NB4 (cell line): ENCODE data around the gene FPR1.

Source experiments
- DNase-seq: peaks from one replicate; pipeline ENCODE4 v3.0.0; 2010; ENCODE audit warnings: low read depth
- H3K4me3 ChIP-seq: one replicate; pipeline ENCODE4 v1.5.1; 2011; ENCODE audit warnings: mild to moderate bottlenecking, low read depth, low read length, moderate library complexity
- MYC ChIP-seq: IDR thresholded peaks from 2 replicates; pipeline ENCODE4 v1.6.1; 2011; ENCODE audit warnings: low read depth, low read length
- POLR2A ChIP-seq: IDR thresholded peaks from 2 replicates; pipeline ENCODE4 v1.6.1; 2011; ENCODE audit warnings: mild to moderate bottlenecking; ENCODE audit not compliant: insufficient read length; ENCODE audit errors: extremely low read depth
- TF ChIP-seq, protein P1 (sequence below): IDR thresholded peaks from 2 replicates; pipeline ENCODE4 v1.6.1; 2011; ENCODE audit warnings: low read depth, low read length
- TF ChIP-seq, protein P2 (sequence below): IDR thresholded peaks from one replicate; pipeline ENCODE4 v1.5.1; 2012; ENCODE audit warnings: low read depth, low read length

Gene FPR1

DNA sequence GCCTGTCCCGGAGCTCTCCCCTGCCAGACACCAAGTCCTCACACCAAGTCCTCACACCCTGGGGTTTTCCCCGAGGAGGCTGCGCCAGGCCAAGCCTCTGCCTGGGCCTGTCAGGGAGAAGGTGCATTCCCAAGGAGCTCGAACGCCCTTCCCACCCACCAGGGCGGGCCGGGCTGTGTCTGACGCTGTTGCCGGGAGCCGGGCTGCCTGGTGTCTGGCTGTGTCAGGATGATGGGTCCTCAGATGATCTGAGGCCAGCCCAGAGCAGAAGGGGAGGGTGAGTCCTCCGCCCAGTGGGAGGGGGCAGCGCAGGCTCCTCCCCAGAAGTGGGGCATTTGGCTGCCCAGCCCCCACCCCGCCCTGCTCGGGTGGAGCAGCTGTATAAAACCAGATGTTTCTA lies 25.6 kb downstream of the FPR1 start:
- DNase-seq, result no peak
- no peak overlapping the region for H3K4me3 ChIP-seq
- TF ChIP-seq, protein P1, sequence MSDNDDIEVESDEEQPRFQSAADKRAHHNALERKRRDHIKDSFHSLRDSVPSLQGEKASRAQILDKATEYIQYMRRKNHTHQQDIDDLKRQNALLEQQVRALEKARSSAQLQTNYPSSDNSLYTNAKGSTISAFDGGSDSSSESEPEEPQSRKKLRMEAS, result no peak
- TF ChIP-seq MYC (no peak), POLR2A (no peak)
- TF ChIP-seq, protein P2, sequence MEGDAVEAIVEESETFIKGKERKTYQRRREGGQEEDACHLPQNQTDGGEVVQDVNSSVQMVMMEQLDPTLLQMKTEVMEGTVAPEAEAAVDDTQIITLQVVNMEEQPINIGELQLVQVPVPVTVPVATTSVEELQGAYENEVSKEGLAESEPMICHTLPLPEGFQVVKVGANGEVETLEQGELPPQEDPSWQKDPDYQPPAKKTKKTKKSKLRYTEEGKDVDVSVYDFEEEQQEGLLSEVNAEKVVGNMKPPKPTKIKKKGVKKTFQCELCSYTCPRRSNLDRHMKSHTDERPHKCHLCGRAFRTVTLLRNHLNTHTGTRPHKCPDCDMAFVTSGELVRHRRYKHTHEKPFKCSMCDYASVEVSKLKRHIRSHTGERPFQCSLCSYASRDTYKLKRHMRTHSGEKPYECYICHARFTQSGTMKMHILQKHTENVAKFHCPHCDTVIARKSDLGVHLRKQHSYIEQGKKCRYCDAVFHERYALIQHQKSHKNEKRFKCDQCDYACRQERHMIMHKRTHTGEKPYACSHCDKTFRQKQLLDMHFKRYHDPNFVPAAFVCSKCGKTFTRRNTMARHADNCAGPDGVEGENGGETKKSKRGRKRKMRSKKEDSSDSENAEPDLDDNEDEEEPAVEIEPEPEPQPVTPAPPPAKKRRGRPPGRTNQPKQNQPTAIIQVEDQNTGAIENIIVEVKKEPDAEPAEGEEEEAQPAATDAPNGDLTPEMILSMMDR, result no peak

DNA sequence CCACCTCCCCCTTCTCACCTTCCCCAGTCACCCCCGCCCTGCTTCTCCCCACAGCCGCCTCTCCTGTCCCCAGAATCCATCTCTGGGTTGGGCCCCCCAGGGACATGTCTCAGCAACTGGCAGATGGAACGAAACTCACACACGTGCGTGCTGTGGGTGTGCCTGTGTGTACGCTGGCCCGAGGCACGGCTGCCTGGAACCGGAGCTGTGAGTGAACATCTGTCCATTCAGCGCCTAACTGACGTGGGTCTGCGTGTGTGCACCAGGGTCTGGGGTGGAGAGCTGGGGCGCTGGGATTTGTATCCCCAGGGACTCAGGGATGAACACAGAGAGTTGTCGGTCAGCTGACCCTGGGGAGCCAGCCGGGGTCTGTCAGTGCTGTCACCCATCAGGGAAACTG lies 27.1 kb downstream of the FPR1 start:
- no peak overlapping the region for H3K4me3 ChIP-seq
- no peak for TF ChIP-seq POLR2A
- TF ChIP-seq MYC, result no peak
- TF ChIP-seq, protein P1, result no peak
- TF ChIP-seq, protein P2, result no peak
- no peak for DNase-seq

DNA sequence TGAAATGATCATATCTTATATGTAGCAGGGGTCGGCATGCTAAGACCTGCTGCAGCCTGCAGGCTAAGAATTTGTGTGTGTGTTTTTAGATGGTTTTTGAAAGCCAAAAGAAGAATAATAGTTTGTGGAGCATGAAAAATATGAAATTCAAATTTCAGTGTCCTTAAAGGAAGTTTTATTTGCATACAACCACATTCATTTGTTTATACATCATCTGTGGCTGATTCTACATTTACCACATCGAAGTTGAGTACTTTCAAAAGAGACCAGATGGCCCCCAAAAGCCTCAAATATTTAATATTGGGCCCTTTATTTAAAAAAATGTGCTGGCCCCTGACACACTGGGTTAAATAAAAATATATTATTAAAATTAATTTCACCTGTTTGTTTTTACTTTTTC lies 29.2 kb downstream of the FPR1 start:
- TF ChIP-seq, protein P1, result no peak
- TF ChIP-seq, protein P2, result no peak
- TF ChIP-seq MYC (no peak), POLR2A (no peak)
- DNase-seq, result no peak
- no peak overlapping the region for H3K4me3 ChIP-seq

DNA sequence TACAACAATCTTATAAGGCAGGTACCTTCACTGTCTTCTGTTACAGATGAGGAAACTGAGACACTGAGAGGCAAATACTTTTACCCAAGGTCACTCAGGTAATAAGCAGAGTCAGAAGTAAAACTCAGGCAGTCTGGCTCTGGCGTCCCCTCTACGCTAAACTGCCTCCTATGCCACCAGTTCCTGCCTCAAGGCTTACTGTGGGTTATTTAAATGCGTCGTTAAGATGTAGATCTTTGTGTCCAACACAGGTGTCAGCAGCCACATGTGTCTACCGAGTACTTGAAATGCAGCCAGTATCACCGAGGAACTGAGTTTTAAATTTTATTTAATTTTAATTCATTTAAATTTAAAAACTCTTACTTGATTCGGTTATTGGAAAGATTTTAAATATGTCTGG lies 29.8 kb downstream of the FPR1 start:
- TF ChIP-seq POLR2A (no peak), MYC (no peak)
- TF ChIP-seq, protein P1, result no peak
- TF ChIP-seq, protein P2, result no peak
- H3K4me3 ChIP-seq, result no peak overlapping the region

DNA sequence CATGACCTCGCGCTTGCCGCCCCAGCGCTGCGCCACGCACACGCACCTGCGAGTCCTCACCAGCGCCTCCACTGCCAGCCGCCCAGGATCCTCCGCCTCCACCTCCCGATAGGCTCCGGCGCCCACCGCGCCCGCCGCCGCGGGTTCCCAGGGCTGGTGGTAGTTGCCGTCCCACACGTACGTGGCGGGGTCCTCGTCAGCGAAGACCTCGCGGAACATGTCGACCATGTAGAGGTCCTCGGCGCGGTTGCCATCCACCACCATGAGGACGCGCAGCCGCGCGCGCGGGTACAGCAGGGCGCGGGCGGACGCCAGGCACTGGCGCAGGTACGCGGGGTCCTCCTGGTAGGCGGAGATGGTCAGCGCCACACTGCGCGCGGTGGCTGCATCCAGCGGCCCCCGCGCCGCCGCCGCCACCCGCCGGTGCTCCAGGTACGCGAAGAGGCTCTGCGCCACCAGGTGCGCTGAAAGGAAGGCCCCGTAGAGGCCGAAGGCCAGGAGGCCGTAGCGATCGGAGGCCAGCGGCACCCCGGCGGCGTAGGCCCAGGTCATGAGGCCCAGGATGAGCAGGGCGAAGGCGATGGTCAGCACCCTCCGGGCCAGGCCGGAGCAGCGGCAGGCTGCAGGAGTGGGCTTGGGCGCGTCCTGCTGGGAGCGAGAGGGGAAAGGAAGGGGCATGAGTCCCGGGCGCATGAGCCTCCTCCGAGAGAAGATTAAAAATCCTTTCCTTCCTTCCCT lies 32.3 kb downstream of the FPR1 start:
- DNase-seq, result no peak
- TF ChIP-seq POLR2A, result no peak
- TF ChIP-seq, protein P1, result no peak
- TF ChIP-seq MYC, result no peak
- TF ChIP-seq, protein P2, result no peak
- no peak overlapping the region for H3K4me3 ChIP-seq

More for the DNA sequence above, 29.8 kb downstream of the FPR1 start:
- no peak for DNase-seq
